ENCODE measurements around the gene LENEP. TPM values are rescaled to one million over a fixed set of nuclear protein-coding genes. Genes with fewer than 3 reads are reported as not detected.
A peak's percentile ranks its signal among the peaks of the same experiment; 100 is the strongest.

LENEP gene
- total RNA-seq, 1 experiment from 2014 or later: 2.8 TPM

DNA sequence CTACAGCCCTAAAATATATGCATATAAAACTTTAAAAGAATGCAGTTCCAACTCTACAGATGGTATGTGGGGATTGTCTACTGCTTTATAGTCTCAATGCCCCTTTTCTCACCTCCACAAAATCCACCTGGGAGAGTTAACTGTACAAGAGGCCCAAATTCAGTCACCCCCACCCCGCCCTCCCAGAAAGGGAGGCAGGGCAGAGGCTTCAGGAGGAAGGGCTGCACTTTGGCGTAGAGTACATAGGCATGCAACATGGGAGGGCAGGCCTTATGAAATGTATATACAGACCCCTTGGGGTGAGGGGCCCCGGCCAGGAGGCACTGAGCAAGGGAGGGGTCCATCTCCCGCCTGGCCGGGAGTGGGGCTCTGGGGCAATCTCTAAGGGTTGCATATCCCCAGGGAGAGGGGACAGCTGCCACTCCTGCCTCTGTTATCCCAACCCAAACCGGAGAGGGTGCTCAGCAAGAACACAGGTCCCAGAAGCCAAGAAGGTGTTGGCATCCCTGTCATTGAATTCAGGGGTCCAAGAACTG is 30.5 kb upstream of the LENEP start:
- Histone ChIP-seq H3K9me3 (ENCODE audit: control insufficient read depth, low read depth, low read length) (no peaks in the 10 kb centered on the region), H4K20me1 (ENCODE audit: control insufficient read depth, insufficient read depth, insufficient read length) (peaks cover 2% of the 10 kb centered on the region), H2BK5ac (ENCODE audit: insufficient read length, low read length) (no peak overlapping the region), H2AFZ (ENCODE audit: low read length) (no peak overlapping the region), H3K4me1 (ENCODE audit: insufficient read depth, low read length) (0 out of 2 replicates have a peak, but pooled peaks cover 2% of the 10 kb centered on the region), H3K56ac (ENCODE audit: insufficient read length, low read depth, low read length) (no peak overlapping the region), H3K27ac (ENCODE audit: insufficient read length, low read depth, low read length) (no peak overlapping the region), H3K14ac (ENCODE audit: insufficient read depth, low read length) (no peak overlapping the region), H3K23ac (ENCODE audit: insufficient read length, low read depth, low read length) (no peak overlapping the region), H2BK120ac (ENCODE audit: low read depth, low read length, poor library complexity, severe bottlenecking) (no peak overlapping the region), H3K23me2 (ENCODE audit: insufficient read length, low read depth, low read length, poor library complexity, severe bottlenecking) (no peaks in the 10 kb centered on the region), H3K27me3 (ENCODE audit: insufficient read depth, low read length) (no peaks in the 10 kb centered on the region), H4K5ac (ENCODE audit: insufficient read length, low read depth, low read length) (no peak overlapping the region), H4K91ac (ENCODE audit: insufficient read length, low read depth, low read length) (no peak overlapping the region), H2BK15ac (ENCODE audit: low read depth, low read length) (no peak overlapping the region), H3K4me2 (ENCODE audit: insufficient read depth, insufficient read length, low read length) (peak overlapping the region; percentile 76), H4K8ac (replicated peaks; ENCODE audit: insufficient read length, low read depth, low read length) (no peak overlapping the region), H3K79me2 (ENCODE audit: insufficient read depth, low read length) (no peaks in the 10 kb centered on the region; the same call in 1 of the 2 replicates), H2AK5ac (ENCODE audit: insufficient read length, low read length) (no peak overlapping the region), H3K18ac (ENCODE audit: insufficient read length, low read depth, low read length) (no peak overlapping the region), H3K9ac (ENCODE audit: extremely low read depth, insufficient read length, low read length) (no peak overlapping the region), H2BK12ac (ENCODE audit: insufficient read length, low read depth, low read length) (no peak overlapping the region), H3K4ac (ENCODE audit: low read depth, low read length) (no peak overlapping the region), H3T11ph (ENCODE audit: low read length) (no peak overlapping the region), H2BK20ac (ENCODE audit: low read depth, low read length, poor library complexity, severe bottlenecking) (no peak overlapping the region), H3K79me1 (ENCODE audit: insufficient read depth, low read depth, low read length, poor library complexity, severe bottlenecking) (peaks cover 3% of the 10 kb centered on the region)
- Mint-ChIP-seq H3K4me3 (peak overlapping the region; percentile 78 to 87), H3K27me3 (ENCODE audit: low read depth) (no peaks in the 10 kb centered on the region), H3K36me3 (ENCODE audit: insufficient read depth in 1 of 3, low read depth in 3 of 3) (peaks cover 42 to 79% (median 71%) of the 10 kb centered on the region in 3 experiments), H3K27ac (peak overlapping the region in 2 of 3 experiments; percentile 44 to 93; a peak in 1 of 7 replicates), H3K4me1 (peaks cover 27 to 32% of the 10 kb centered on the region in 2 experiments), H3K9me3 (no peaks in the 10 kb centered on the region)
- no peak for DNase-seq
- TF ChIP-seq, protein P1, sequence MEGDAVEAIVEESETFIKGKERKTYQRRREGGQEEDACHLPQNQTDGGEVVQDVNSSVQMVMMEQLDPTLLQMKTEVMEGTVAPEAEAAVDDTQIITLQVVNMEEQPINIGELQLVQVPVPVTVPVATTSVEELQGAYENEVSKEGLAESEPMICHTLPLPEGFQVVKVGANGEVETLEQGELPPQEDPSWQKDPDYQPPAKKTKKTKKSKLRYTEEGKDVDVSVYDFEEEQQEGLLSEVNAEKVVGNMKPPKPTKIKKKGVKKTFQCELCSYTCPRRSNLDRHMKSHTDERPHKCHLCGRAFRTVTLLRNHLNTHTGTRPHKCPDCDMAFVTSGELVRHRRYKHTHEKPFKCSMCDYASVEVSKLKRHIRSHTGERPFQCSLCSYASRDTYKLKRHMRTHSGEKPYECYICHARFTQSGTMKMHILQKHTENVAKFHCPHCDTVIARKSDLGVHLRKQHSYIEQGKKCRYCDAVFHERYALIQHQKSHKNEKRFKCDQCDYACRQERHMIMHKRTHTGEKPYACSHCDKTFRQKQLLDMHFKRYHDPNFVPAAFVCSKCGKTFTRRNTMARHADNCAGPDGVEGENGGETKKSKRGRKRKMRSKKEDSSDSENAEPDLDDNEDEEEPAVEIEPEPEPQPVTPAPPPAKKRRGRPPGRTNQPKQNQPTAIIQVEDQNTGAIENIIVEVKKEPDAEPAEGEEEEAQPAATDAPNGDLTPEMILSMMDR (conservative IDR thresholded peaks at IDR 0.05): no peak
- no CpG with 5 or more reads among the region's 6 CpGs for WGBS (ENCODE audit: extremely low coverage, insufficient read length, low lambda C conversion rate)
